ENCODE measurements around the gene SYT17. TPM values are rescaled to one million over a fixed set of nuclear protein-coding genes. Genes with fewer than 3 reads are reported as not detected.
A peak's percentile ranks its signal among the peaks of the same experiment; 100 is the strongest.

SYT17 gene
- total and polyA plus RNA-seq, 7 donors, result 0.08 to 0.58 (median 0.39) TPM

- DNase-seq, result peak in 1 of 2 donors; percentile 34
- Histone ChIP-seq H3K27me3 (ENCODE audit: insufficient read depth in 3 of 3, low read length in 2 of 3) (no peaks in the 10 kb centered on the region), H3K27ac (no peak overlapping the region), H3K36me3 (ENCODE audit: insufficient read depth in 1 of 2, low read depth in 1 of 2) (no peaks in the 10 kb centered on the region), H3K4me1 (peaks cover 6% of the 10 kb centered on the region), H3K9me3 (no peaks in the 10 kb centered on the region), H3K4me3 (no peak overlapping the region)
- ATAC-seq, result peak; percentile 72 to 90 (median 82)
- WGBS, 3 donors, result 10 to 37% (median 21%) methylated on average over 1 of the region's 1 CpG
- TF ChIP-seq CTCF (IDR thresholded peaks at IDR 0.05), result no peak
- intact Hi-C loops (cut with DNase I), result no loop called here
Measured at GRCh38 chr16:19284207-19284606, 116.2 kb downstream of the SYT17 start.

GRCh38 chr16:19285431-19285830 lies 117.4 kb downstream of the SYT17 start, which contains the start of gene CLEC19A:
Gene CLEC19A (plus strand): TSS chr16:19285731. CDS start chr16:19285852, 121 bp downstream.
- Histone ChIP-seq H3K36me3 (ENCODE audit: insufficient read depth in 1 of 2, low read depth in 1 of 2) (no peaks in the 10 kb centered on the region), H3K27me3 (ENCODE audit: insufficient read depth in 3 of 3, low read length in 2 of 3) (no peaks in the 10 kb centered on the region), H3K9me3 (no peaks in the 10 kb centered on the region), H3K4me1 (peaks cover 6% of the 10 kb centered on the region), H3K4me3 (no peak within 1 kb of the TSS), H3K27ac (no peak within 1 kb of the TSS)
- WGBS, 3 donors, result 69 to 87% (median 79%) methylated on average over 2 of the region's 2 CpGs
- no peak for TF ChIP-seq CTCF (IDR thresholded peaks at IDR 0.05)
- DNase-seq, result no peak
- intact Hi-C loops (cut with DNase I), result no loop called here
- ATAC-seq, result no peak

GRCh38 chr16:19286827-19287226 lies 118.8 kb downstream of the SYT17 start:
- ATAC-seq, result no peak
- no peak for TF ChIP-seq CTCF (IDR thresholded peaks at IDR 0.05)

GRCh38 chr16:19287241-19287640 lies 119.2 kb downstream of the SYT17 start:
- Histone ChIP-seq H3K27me3 (ENCODE audit: insufficient read depth in 3 of 3, low read length in 2 of 3) (no peaks in the 10 kb centered on the region), H3K9me3 (no peaks in the 10 kb centered on the region), H3K4me1 (peaks cover 6% of the 10 kb centered on the region), H3K27ac (no peak overlapping the region), H3K4me3 (no peak overlapping the region), H3K36me3 (ENCODE audit: insufficient read depth in 1 of 2, low read depth in 1 of 2) (no peaks in the 10 kb centered on the region)
- intact Hi-C loops (cut with DNase I), result no loop called here
- TF ChIP-seq CTCF (IDR thresholded peaks at IDR 0.05), result no peak
- DNase-seq, result no peak
- 85 to 88% (median 85%) methylated on average over 4 of the region's 4 CpGs for WGBS, 3 donors
- no peak for ATAC-seq

More at GRCh38 chr16:19286827-19287226, 118.8 kb downstream of the SYT17 start:
- H3K27ac ChIP-seq, result no peak overlapping the region
- DNase-seq, result no peak
- no peaks in the 10 kb centered on the region for H3K9me3 ChIP-seq
- no peak overlapping the region for H3K4me3 ChIP-seq
- no peaks in the 10 kb centered on the region for H3K27me3 ChIP-seq (ENCODE audit: insufficient read depth in 3 of 3, low read length in 2 of 3)
- 86 to 89% (median 89%) methylated on average over 2 of the region's 2 CpGs for WGBS, 3 donors
- peaks cover 6% of the 10 kb centered on the region for H3K4me1 ChIP-seq
- no peaks in the 10 kb centered on the region for H3K36me3 ChIP-seq (ENCODE audit: insufficient read depth in 1 of 2, low read depth in 1 of 2)
- intact Hi-C loops (cut with DNase I), result no loop called here

Data from psoas muscle (tissue), 8 donors.